ENCODE data around the gene BHLHE40.

DNA sequence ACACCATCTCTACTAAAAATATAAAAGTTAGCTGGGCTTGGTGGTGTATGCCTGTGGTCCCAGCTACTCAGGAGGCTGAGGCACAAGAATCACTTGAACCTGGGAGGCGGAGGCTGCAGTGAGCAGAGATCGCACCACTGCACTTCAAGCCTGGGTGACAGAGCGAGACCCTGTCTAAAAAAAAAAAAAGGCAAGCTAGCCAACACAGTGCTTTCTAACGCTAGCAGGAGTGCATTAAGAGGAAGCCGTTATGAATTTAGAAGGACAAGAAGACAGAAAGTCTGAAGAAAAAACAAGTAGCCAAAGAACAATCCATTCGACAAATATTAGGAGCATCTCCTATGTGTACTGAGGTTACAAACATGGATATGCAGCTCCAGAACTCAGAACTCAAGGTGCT is 28.6 kb downstream of the BHLHE40 start:
- TF ChIP-seq, protein P1, sequence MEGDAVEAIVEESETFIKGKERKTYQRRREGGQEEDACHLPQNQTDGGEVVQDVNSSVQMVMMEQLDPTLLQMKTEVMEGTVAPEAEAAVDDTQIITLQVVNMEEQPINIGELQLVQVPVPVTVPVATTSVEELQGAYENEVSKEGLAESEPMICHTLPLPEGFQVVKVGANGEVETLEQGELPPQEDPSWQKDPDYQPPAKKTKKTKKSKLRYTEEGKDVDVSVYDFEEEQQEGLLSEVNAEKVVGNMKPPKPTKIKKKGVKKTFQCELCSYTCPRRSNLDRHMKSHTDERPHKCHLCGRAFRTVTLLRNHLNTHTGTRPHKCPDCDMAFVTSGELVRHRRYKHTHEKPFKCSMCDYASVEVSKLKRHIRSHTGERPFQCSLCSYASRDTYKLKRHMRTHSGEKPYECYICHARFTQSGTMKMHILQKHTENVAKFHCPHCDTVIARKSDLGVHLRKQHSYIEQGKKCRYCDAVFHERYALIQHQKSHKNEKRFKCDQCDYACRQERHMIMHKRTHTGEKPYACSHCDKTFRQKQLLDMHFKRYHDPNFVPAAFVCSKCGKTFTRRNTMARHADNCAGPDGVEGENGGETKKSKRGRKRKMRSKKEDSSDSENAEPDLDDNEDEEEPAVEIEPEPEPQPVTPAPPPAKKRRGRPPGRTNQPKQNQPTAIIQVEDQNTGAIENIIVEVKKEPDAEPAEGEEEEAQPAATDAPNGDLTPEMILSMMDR (IDR thresholded peaks at IDR 0.05 in 4 of 5, conservative IDR thresholded peaks at IDR 0.05 in 1 of 5) = no peak
- no peak for TF ChIP-seq POLR2A (IDR thresholded peaks at IDR 0.05)
